NCI-H2081 treated with DMSO at 0.1 percent for 48 hours (cell line): ENCODE results near the gene TMCC1.
"Not testable (repeated sequence)": the region's sequence is repeated elsewhere in the genome, so short reads cannot be mapped to it uniquely, and the experiment has no call there.

Source experiments
- DNase-seq: peaks from one replicate; lab custom pipeline; 2025; lab: John Stamatoyannopoulos, UW

The TMCC1 gene

GRCh38 chr3:129893581-129894070 lies at the start of gene TMCC1:
Gene TMCC1 (minus strand): TSS chr3:129893711.
- peak; percentile 91 for DNase-seq

- DNase-seq, result no peak
Observed at GRCh38 chr3:129943020-129943419, 49.5 kb upstream of the TMCC1 start.

- DNase-seq, result no peak
Observed at GRCh38 chr3:129942296-129942695, 48.8 kb upstream of the TMCC1 start.

GRCh38 chr3:129940086-129940485 lies 46.6 kb upstream of the TMCC1 start:
- DNase-seq, result no peak

GRCh38 chr3:129938140-129938930 lies 44.8 kb upstream of the TMCC1 start:
- no peak for DNase-seq

GRCh38 chr3:129937717-129938116 lies 44.2 kb upstream of the TMCC1 start:
- no peak for DNase-seq

GRCh38 chr3:129936757-129937156 lies 43.2 kb upstream of the TMCC1 start:
- DNase-seq, result no peak

- no peak for DNase-seq
Observed at GRCh38 chr3:129934234-129935123, 41.0 kb upstream of the TMCC1 start.

GRCh38 chr3:129933471-129933870 lies 40.0 kb upstream of the TMCC1 start:
- no peak for DNase-seq

- no peak for DNase-seq
Observed at GRCh38 chr3:129929383-129929782, 35.9 kb upstream of the TMCC1 start.

GRCh38 chr3:129927072-129927471 lies 33.6 kb upstream of the TMCC1 start:
- DNase-seq, result no peak

GRCh38 chr3:129919806-129920205 lies 26.3 kb upstream of the TMCC1 start:
- no peak for DNase-seq

GRCh38 chr3:129919357-129919756 lies 25.8 kb upstream of the TMCC1 start:
- DNase-seq, result no peak

- no peak for DNase-seq
Observed at GRCh38 chr3:129918461-129918860, 24.9 kb upstream of the TMCC1 start.

GRCh38 chr3:129917423-129918007 lies 24.0 kb upstream of the TMCC1 start:
- DNase-seq, result no peak

GRCh38 chr3:129913618-129914017 lies 20.1 kb upstream of the TMCC1 start:
- no peak for DNase-seq

- DNase-seq, result no peak
Observed at GRCh38 chr3:129911261-129911861, 17.9 kb upstream of the TMCC1 start.

- DNase-seq, result not testable (repeated sequence)
Observed at GRCh38 chr3:129909235-129909634, 15.7 kb upstream of the TMCC1 start.

GRCh38 chr3:129908417-129908816 lies 14.9 kb upstream of the TMCC1 start:
- no peak for DNase-seq

- DNase-seq, result not testable (repeated sequence)
Observed at GRCh38 chr3:129901272-129901671, 7.8 kb upstream of the TMCC1 start.

- no peak for DNase-seq
Observed at GRCh38 chr3:129897026-129897425, 3.5 kb upstream of the TMCC1 start.
